ENCODE data around the gene CYP39A1. TPM values are rescaled to one million over a fixed set of nuclear protein-coding genes. Genes with fewer than 3 reads are reported as not detected.

CYP39A1 gene
- polyA plus RNA-seq, 1 experiment: not detected

- CTCF ChIA-PET: no interaction called here
- Histone ChIP-seq H3K4me3 (ENCODE audit: low read depth, low read length) (no peak overlapping the region), H3K27me3 (ENCODE audit: control insufficient read depth, insufficient read depth, low read length) (0 out of 2 replicates have a peak, but pooled peaks cover 2% of the 10 kb centered on the region), H3K36me3 (ENCODE audit: control insufficient read depth, insufficient read depth, low read length) (no peaks in the 10 kb centered on the region)
- DNase-seq (ENCODE audit: low read depth): no peak
- POLR2A ChIA-PET: no interaction called here
- no peak for TF ChIP-seq CTCF (IDR thresholded peaks at IDR 0.05; ENCODE audit: insufficient read depth, low read depth, low read length)
Measured at GRCh38 chr6:46586906-46587305, 65.7 kb downstream of the CYP39A1 start.

GRCh38 chr6:46584586-46584985, 68.0 kb downstream of the CYP39A1 start:
- no peak overlapping the region for H3K4me3 ChIP-seq (ENCODE audit: low read depth, low read length)
- TF ChIP-seq CTCF (IDR thresholded peaks at IDR 0.05; ENCODE audit: insufficient read depth, low read depth, low read length): no peak
- no peak for DNase-seq (ENCODE audit: low read depth)
- no peaks in the 10 kb centered on the region for H3K36me3 ChIP-seq (ENCODE audit: control insufficient read depth, insufficient read depth, low read length)
- ChIA-PET POLR2A (no interaction called here), CTCF (no interaction called here)
- H3K27me3 ChIP-seq (ENCODE audit: control insufficient read depth, insufficient read depth, low read length): 0 out of 2 replicates have a peak, but pooled peaks cover under 1% of the 10 kb centered on the region

- no peaks in the 10 kb centered on the region for H3K36me3 ChIP-seq (ENCODE audit: control insufficient read depth, insufficient read depth, low read length)
- DNase-seq (ENCODE audit: low read depth): no peak
- TF ChIP-seq CTCF (IDR thresholded peaks at IDR 0.05; ENCODE audit: insufficient read depth, low read depth, low read length): no peak
- ChIA-PET CTCF (no interaction called here), POLR2A (no interaction called here)
- H3K4me3 ChIP-seq (ENCODE audit: low read depth, low read length): no peak overlapping the region
- no peaks in the 10 kb centered on the region for H3K27me3 ChIP-seq (ENCODE audit: control insufficient read depth, insufficient read depth, low read length)
Measured at GRCh38 chr6:46583721-46584120, 68.9 kb downstream of the CYP39A1 start.

GRCh38 chr6:46583081-46583480, 69.5 kb downstream of the CYP39A1 start:
- H3K4me3 ChIP-seq (ENCODE audit: low read depth, low read length): no peak overlapping the region
- TF ChIP-seq CTCF (IDR thresholded peaks at IDR 0.05; ENCODE audit: insufficient read depth, low read depth, low read length): no peak
- no peaks in the 10 kb centered on the region for H3K36me3 ChIP-seq (ENCODE audit: control insufficient read depth, insufficient read depth, low read length)
- no peak for DNase-seq (ENCODE audit: low read depth)
- H3K27me3 ChIP-seq (ENCODE audit: control insufficient read depth, insufficient read depth, low read length): no peaks in the 10 kb centered on the region
- ChIA-PET CTCF (no interaction called here), POLR2A (no interaction called here)

GRCh38 chr6:46581459-46582177, 71.0 kb downstream of the CYP39A1 start:
- Histone ChIP-seq H3K27me3 (ENCODE audit: control insufficient read depth, insufficient read depth, low read length) (no peaks in the 10 kb centered on the region), H3K36me3 (ENCODE audit: control insufficient read depth, insufficient read depth, low read length) (no peaks in the 10 kb centered on the region), H3K4me3 (ENCODE audit: low read depth, low read length) (no peak overlapping the region)
- CTCF ChIA-PET: interaction anchor here (0.6 to 1.4 kb wide), 2 partner anchors 8 to 104 kb away, joined by 3 read pairs; no protein-coding TSS in a partner anchor
- DNase-seq (ENCODE audit: low read depth): no peak
- POLR2A ChIA-PET: no interaction called here
- no peak for TF ChIP-seq CTCF (IDR thresholded peaks at IDR 0.05; ENCODE audit: insufficient read depth, low read depth, low read length)

Data from BJ (cell line).